Hypothalamus (tissue), 51 donors: Measurements from ENCODE around the gene TALDO1.
"Not testable (repeated sequence)": the region's sequence is repeated elsewhere in the genome, so short reads cannot be mapped to it uniquely, and the experiment has no call there.

ENCODE experiments used
- DNase-seq, 51 donors: peaks; one replicate each; lab custom pipeline; 2025; lab: John Stamatoyannopoulos, UW

TALDO1 gene

DNA sequence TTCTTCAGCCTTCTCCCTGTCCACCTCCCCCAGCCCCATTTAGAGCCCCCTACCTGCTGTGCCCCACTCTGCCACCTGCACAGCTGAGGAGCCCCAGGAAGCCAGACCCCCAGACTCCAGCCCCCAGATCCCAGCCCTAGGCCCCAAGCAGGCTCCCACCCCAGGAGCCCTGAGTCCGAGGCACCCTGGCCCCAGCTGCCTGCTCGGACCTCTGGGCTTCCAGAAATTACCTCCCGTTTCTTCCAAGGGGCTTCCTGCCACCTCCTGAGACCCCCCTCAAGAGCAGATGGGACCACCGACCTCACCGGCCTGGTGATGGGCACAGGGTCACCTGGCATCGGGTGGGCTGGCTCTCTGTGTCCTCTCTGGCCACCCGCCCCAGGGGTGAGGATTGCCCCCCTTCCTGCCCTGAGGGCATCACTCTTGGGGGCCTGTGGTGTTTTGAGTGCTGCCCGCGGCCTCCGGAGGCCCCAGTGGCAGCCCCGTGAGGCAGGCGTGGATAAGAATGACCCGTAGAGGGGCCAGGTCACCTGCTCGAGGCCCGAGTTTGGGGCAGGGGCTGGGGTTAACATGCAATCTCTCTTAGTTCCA lies 18.3 kb upstream of the TALDO1 start:
- no peak for DNase-seq

- DNase-seq, result peak in 39 of 51 donors; percentile 34 to 92 (median 71)
These were observed 17.7 kb upstream of the TALDO1 start for GRCh38 chr11:729492-730074.

- no peak for DNase-seq
These were observed 14.2 kb upstream of the TALDO1 start for GRCh38 chr11:733072-733471.

DNA sequence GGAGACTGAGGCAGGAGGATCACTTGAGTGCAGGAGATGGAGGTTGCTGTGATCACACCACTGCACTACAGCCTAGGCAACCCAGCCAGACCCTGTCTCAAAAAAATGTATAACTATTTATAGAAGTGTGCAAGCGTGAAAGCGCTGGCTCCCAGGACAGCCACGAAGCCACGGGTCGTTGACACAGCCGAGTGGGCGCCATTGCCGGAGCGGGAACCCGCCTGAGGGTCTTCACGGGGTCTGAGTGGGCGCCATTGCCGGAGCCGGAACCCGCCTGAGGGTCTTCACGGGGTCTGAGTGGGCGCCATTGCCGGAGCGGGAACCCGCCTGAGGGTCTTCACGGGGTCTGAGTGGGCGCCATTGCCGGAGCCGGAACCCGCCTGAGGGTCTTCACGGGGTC lies 12.7 kb upstream of the TALDO1 start:
- DNase-seq, result not testable (repeated sequence)

GRCh38 chr11:737366-737765 lies 9.9 kb upstream of the TALDO1 start:
- DNase-seq, result peak in 10 of 51 donors; percentile 15 to 47 (median 34)

DNA sequence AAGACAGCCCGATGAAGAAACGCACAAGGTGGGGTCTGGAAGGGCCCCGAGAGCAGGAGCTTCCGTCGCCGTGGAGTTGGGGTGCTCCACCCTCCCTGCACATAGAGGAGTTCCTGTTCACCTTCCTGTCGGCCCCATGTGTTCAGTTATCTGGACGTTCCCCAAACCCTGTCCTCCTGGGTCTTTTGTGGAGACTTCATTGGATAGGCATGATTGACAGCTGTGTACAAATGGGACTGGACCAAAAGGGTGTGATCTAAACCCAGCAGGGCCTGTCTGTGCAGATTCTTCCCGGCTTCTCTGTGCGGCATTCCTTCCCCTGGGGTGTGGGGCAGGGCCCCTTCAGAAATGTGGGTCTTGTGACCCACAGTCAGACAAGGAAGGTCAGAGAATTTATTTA lies 9.4 kb upstream of the TALDO1 start:
- DNase-seq, result not testable (repeated sequence)

GRCh38 chr11:742156-742546 lies 5.1 kb upstream of the TALDO1 start:
- no peak for DNase-seq

DNA sequence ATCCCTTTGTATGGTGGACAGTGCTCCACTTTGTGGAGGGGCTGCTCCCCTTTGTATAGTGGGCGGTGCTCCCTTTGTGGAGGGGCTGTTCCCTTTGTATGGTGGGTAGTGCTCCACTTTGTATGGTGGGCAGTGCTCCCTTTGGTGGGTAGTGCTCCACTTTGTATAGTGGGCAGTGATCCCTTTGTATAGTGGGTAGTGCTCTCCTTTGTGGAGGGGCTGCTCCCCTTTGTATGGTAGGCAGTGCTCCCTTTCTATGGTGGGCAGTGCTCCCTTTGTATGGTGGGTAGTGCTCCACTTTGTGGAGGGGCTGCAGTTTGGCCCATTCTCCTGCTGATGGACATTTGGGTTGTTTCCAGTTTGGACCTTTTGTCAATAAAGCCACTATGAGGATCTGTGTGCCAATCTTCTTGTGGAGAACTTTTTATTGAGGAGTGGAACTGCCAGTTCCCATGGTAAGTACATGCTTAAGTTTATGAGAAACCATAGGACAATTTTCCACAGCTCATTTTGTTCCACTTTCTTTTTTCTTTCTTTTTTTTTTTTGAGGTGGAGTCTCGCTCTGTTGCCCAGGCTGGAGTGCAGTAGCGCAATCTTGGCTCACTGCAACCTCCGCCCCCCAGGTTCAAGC lies 4.6 kb upstream of the TALDO1 start:
- DNase-seq, result no peak

DNA sequence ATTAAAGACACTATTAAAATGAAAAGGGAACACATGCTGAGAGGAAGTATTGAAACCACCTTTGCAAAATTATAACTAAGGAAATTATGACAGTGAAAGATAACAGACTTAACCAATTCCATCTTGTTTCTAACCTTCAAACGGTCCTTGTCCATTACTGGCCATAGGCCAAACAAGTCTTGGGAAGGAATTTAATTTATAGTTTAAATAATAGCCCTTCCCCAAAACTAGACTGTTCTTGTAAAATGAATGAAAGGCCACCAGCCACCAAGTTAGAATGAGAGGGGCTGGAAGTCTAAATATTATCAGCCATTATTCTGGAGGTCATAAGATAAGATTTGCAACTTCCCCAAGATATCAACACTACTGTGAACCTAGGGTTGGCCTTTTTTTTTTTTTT lies 1.8 kb upstream of the TALDO1 start:
- DNase-seq, result no peak

DNA sequence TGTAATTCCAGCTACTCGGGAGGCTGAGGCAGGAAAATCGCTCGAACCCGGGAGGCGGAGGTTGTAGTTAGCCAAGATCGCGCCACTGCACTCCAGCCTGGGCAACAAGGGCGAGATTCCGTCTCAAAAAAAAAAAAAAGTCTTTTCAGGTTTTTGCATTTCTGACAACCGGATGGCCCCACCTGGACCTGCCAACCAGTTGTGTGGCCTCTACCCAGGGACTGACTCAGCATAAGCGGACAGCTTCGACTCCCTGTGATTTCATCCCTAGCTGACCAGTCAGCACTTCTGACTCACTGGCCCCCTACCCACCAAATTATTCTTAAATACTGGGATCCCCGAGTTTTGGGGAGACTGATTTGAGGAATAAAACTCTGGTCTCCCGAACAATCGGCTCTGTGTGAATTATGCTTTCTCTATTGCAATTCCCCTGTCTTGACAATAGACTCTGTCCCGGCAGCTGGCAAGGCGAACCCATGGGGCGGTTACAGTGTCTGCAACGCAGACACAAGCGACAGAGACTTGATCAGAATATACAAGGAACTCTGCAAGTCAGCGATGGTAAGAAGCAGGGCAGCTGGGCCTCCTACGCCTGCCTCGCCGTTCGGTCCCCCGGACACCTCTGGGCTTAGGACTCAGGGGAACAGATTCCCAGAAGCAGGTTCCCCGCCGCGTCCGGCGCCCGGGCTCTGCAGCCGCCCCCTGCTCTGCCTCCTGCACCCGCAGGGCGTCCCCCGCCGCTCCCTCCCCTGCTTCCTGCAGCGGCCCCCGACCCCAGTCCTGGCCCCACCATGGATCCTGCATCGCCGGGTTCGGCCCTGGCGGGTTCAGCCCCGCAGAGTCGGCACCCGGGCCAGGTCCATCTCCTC lies 741 bp upstream of the TALDO1 start:
- DNase-seq, result peak in 24 of 51 donors; percentile 44 to 83 (median 59)

DNA sequence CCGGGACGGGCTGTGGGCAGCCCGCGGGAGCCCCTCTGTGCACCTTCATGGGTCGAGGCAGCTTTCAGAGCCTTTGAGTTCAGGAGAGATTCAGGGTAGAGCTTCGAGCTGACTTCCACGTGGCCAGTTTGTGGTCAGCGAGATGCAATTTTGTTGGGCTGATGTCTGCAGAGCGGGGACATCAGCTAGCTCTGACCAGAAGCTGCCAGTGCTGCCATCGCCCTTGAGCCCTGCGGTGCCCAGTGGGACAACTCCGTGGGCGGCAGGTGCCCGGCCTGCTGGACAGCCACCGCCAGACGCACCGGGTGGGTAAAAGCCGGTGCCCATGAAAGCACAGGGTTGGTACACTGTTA lies 719 bp downstream of the TALDO1 start:
- DNase-seq, result peak in 2 of 51 donors; percentile 14 to 51

GRCh38 chr11:749731-750130 lies 2.5 kb downstream of the TALDO1 start:
- no peak for DNase-seq

DNA sequence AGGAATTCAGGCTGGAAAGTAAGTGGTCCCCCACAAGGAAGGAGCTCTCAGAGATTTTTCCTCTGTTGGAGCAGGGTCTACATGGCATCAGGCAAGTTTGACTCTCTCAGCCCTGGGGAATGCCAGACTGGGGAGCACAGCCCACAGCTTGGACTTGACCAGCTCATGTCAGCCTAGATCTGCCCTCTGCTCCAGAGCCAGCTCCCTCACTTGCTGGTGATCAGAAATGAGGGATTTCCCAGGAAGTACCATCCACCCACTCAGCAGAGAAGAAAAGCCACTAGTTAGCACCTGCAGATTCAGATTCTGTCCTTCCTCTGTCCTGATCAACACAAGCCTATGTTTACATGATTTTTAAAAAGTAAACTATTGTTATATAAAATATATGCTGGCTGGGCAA lies 13.0 kb downstream of the TALDO1 start:
- DNase-seq, result no peak

- no peak for DNase-seq
These were observed 14.4 kb downstream of the TALDO1 start for GRCh38 chr11:761526-762108.

DNA sequence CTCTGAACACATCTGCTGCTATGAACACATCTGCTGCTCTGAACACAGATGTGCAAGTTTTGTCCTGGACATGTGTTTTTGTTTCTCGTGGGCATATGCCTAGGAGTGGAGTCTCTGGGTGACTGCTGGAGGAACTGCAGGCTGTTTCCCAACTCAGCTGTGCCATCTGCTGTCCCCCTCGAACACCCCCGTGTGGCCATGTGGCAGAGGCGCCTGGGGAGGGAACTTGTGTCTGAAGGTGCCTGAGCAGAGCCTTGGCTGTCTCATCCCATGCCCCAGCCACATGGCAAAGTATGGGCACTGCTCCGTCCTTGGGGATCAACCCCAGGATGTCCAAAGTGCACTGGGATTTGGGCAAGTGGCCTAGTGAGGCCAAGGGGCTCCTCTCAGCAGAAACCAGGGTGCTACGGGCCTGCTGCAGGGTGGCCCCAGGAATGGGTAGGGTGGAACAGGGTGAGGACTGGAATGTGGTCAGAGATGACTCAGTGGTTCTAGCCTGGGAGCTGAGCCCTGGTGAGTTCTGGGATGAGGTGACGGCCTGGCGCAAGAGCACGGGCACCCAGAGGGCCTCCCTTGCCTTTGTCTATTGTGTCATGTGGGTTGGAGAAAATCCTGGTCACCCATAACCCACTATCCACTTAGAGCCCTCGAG lies 15.3 kb downstream of the TALDO1 start:
- peak in 27 of 51 donors; percentile 19 to 64 (median 49) for DNase-seq

GRCh38 chr11:763073-763463 lies 15.8 kb downstream of the TALDO1 start:
- no peak for DNase-seq

- no peak for DNase-seq
These were observed 16.5 kb downstream of the TALDO1 start for GRCh38 chr11:763549-764321.

DNA sequence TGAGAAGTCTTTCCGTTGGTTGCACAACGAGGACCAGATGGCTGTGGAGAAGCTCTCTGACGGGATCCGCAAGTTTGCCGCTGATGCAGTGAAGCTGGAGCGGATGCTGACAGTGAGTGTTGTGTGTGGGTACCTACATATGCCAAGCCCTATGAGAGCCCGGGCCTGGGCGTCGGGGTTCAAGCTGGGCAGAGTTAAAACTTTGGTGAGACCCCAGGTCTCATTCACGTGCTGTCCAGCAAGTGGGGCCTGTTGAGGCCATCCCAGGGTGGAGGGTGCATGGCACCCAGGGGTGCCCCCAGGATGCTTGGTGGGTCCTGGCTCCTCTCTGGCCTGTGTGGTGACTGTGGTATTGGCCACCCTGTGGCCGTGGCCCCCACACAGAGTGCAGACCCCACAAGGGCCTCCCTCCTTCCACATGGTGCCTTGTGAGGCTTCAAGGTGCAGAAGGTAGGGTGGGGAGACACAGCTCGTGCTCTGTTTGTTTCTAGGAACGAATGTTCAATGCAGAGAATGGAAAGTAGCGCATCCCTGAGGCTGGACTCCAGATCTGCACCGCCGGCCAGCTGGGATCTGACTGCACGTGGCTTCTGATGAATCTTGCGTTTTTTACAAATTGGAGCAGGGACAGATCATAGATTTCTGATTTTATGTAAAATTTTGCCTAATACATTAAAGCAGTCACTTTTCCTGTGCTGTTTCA lies 17.2 kb downstream of the TALDO1 start:
- DNase-seq, result no peak
